Measurements from ENCODE around the gene P2RX4.
"Not testable (repeated sequence)": the region's sequence is repeated elsewhere in the genome, so short reads cannot be mapped to it uniquely, and the experiment has no call there.

P2RX4 gene

DNA sequence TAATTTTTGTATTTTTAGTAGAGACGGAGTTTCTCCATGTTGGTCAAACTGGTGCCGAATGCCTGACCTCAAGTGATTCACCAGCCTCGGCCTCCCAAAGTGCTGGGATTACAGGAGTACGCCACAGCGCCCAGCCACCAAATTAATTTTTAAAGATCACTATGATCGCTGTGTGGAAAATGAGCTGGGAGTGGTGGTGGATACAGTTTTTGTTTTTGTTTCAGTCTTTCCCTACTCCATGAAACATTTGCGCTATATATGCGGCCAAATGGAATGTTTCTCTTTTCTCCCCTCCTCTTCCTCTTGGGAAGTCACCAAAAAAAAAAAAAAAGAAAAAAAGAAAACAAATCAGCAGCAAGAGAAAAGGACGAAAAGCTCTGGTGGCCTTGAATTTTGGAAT lies 20.8 kb upstream of the P2RX4 start:
- DNase-seq, result no peak

DNA sequence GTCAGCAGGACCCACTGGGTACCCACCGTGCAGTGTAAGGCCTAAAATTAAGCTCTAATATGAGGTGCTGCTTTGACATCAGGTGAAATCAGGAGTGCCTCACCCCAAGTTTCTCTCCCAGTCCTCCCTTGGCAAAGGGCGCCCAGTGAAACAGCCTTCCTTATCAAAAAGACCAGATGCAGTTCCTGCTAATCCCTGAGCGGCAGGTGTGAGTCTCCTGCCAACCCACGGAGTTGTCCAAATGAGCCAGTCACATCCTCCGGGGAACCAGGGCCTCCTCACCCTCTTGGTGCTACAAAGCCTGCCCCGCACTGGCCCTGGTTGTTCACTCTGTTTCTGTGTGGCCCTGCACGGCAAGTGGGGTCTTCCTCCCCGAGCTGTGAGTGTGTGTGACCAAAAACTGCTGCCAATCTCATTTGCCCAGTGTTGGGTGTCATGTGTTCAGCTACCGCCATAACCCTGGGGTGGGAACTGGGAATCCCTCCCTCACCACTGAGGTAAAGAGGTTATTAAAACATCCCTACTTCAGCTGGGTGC lies 20.2 kb upstream of the P2RX4 start:
- DNase-seq, result no peak

DNA sequence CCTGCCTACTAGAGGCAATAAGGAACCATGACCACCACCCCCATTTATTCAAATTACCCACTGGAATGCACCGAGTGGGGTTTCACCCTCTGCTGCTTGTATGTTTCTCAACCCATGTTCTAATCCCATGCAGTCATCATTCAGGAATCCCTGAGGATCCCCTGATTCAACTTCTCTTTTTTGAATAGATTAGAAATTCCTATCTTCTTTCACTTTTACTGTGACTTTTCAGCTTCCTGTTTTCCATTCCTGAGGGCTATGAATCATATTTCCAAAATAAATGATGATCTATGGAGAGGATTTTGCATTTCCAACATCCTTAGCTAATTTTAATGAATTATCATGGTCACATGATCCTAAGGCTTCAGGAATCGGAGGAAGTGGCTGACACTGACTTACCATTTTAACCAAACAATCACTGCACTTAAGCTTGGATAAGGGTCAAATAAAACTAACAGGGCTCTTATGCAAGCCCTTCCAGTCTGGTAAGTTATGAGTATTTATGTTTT lies 19.4 kb upstream of the P2RX4 start:
- no peak for DNase-seq

DNA sequence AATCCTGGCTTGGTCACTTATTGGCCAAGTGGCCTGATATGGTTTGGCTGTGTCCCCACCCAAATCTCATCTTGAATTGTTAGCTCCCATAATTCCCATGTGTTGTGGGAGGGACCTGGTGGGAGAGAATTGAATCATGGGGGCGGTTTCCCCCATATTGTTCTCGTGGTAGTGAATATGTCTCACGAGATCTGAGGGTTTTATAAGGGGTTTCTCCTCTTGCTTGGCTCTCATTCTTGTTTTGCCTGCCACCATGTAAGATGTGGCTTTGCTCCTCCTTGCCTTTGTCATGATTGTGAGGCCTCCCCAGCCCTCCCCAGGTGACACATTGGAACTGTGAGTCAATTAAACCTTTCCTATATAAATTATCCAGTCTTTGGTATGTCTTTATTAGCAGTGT lies 18.8 kb upstream of the P2RX4 start:
- no peak for DNase-seq

DNA sequence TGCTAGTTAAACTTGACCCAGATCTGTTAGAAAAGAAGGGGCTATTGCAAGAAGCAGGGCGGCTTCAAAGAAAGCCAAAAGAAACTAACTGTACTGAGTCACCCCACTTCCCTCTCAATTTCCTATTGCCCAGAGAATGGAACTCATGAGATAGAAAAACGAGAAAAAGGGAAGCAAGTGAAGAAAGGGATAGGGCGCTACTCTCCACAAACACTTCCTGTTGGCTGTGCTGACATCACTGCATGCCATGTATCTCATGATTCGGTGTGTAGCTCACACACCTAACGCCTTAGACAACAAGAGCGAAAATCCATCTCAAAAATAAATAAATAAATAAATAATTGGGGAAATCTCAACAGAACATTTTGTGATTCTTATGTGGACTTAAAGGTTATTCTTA lies 13.0 kb upstream of the P2RX4 start:
- no peak for DNase-seq

DNA sequence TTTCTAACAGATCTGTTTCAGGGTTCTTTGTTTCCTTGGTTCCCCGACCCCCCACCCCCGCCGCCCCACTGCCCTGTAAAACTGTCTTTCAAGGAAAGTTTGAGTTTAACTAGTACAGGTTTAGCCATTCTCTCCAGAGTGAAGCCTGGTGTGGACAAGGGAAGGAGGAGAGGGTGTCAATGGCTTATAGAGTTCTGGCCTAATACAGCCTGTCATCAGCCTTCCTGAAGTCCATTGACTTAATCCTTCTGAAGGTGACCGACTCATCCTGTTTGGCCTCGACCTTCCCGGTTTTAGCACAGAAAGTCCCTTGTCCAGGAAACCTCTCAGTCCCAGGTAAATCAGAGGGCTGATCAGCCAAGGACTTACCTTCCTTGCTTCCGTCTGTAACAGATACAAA lies 11.0 kb upstream of the P2RX4 start:
- DNase-seq, result peak; percentile 52

DNA sequence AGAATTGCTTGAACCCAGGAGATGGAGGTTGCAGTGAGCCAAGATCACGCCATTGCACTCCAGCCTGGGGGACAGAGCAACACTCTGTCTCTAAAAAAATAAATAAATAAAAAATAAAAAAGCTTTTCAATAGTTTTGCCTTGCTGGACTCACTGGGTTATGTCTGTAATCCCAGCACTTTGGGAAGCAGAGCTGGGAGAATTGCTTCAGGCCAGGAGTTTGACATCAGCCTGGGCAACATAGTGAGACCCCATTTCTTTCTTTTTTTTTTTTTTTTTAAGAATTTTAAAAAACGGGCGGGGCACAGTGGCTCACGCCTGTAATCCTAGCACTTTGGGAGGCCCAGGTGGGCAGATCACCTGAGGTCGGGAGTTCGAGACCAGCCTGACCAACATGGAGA lies 8.8 kb upstream of the P2RX4 start:
- DNase-seq, result not testable (repeated sequence)

DNA sequence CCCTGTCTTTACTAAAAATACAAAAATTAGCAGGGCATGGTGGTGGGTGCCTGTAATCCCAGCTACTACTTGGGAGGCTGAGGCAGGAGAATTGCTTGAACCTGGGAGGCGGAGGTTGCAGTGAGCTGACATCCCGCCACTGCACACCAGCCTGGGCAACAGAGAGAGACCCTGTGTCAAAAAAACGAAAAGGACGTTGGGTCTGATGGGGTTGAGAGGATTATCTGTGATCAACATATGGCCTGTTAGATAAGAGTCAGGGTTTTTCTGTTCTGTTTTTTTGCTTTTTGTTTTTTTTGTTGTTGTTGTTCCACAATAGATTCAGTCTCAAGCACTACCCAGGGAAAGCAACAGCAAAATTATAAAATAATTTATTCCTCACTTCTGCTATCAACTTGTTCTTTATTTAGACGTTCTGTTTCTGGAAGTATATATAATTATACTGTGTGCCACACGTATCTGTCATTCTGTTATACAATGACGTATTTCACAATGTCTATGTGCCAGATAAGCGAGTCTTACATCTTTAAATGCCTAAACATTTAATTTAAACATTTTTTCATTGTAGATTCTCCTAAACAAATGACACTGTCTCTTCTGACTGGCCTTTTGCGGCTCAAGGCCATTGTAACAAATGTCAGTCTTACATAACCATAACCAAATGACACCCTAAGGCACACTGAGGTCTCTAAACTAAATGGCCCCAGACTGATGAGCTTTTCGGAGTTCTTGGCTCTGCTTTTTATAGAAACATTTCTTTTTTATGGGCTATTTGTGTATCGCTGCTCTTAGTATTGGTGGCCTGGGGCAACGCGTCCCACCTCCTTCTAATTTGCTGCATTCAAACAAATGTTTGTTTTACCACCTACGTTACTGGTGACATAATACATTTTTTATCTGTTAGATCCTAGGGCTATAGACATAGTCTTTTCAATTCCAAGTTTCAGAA lies 7.2 kb upstream of the P2RX4 start:
- DNase-seq, result no peak

DNA sequence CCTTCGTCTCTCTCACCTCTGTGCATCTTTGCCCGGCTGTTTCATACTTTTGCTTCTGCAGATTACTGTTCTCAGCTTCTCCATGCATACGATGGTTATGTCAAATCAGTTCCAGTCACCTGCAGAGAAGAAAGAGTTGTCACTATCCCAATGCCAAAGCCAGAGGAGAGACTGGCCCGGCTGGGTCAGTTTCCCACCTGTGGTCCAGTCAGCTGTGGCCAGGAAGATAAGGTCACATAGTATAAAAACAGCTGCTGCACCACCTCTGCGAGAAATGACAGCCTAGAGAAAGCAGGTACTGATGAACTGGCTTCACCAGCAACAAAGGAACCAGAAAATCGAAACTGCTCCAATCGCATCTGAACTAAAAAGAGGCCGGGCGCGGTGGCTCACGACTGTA lies 6.4 kb upstream of the P2RX4 start:
- no peak for DNase-seq

DNA sequence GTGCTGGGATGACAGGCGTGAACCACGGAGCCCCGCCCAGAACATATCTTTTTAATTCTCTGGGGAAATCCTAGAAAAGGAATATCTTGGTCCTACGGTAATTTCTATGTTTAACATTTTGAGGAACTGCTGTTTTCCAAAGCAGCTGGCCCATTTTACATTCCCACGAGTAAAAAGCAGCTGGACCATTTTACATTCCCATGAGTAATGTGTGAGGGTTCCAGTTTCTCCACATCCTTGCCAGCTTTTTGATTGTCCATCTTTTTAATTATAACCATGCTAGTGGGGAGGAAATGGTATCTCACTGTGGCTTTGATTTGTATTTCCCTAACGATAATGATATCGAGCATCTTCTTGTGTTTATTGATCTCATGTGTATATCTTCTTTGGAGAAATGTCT lies 4.4 kb upstream of the P2RX4 start:
- DNase-seq, result no peak

DNA sequence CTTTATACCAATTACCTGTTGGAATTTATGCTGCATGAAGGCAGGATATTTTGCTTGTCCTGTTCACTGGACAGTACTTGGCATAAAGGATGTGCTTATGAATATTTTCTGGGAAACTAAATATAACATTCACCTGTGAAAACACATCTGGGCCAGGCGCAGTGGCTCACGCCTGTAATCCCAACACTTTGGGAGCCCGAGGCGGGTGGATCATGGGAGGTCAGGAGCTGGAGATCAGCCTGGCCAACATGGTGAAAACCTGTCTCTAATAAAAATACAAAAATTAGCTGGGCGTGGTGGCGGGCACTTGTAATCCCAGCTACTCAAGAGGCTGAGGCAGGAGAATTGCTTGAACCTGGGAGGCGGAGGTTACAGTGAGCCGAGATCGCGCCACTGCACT lies 1.4 kb upstream of the P2RX4 start:
- not testable (repeated sequence) for DNase-seq

DNA sequence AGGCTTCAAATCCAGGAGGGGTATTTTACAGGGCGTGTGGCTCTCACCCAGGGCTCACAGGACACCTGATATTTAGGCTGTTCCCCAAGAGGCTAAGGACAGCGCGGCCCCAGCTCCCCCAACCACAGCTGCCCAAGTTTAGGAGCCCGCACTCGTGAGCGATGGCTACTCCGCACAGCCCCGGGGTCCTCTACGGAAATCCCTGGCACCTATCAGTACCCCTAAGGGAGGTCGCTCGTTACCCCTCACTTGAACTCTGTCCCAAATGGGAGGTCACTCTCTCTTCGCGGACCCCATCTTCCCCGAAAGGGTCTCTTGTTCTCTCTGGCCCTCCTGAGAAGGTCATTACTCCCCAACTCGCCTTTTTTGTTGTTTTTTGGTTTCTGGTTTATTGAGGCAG lies 708 bp upstream of the P2RX4 start:
- no peak for DNase-seq

DNA sequence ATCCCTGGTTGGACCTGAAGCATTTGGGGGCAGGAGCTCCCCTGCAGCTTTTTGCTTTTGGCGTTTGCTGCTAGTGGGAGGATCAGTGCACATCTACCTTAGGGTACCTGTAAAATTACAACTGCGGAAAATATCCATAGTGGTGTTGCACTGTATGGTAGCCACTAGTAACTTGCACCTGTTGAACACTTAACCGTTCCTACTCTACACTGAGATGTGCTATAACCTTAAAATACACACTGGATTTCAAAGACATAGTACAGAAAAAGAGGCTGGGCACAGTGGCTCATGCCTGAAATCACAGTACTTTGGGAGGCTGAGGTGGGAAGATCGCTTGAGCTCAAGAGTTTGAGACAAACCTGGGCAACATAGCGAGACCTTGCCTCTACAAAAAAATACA lies 2.9 kb downstream of the P2RX4 start:
- DNase-seq, result no peak

DNA sequence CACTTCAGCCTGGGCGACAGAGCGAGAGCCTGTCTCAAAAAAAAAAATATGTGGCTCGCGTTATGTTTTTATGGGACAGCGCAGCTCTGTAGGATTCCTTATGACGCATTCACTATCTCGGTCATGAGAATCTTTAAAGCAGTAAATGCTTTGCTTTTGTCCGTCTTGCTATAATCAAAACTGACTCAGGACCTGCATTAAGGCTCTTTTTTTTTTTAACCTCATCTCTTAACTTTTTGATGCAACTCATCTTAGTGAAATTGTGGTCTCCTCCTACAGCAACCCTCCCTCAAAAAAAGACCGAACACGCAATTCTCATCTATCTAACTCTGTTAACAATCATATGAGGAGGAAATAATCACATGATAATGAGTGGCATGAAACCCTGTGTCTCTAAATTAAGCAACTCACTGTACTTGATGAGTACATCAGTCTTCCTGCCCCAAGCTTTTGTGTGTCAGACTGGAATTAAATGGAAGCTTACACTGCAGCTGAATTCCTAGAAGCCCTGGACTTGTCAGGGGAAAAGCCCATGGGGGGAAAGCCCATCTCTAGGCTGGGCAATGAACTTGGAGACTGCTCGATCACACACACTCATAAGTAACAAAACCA lies 4.3 kb downstream of the P2RX4 start:
- DNase-seq, result no peak

DNA sequence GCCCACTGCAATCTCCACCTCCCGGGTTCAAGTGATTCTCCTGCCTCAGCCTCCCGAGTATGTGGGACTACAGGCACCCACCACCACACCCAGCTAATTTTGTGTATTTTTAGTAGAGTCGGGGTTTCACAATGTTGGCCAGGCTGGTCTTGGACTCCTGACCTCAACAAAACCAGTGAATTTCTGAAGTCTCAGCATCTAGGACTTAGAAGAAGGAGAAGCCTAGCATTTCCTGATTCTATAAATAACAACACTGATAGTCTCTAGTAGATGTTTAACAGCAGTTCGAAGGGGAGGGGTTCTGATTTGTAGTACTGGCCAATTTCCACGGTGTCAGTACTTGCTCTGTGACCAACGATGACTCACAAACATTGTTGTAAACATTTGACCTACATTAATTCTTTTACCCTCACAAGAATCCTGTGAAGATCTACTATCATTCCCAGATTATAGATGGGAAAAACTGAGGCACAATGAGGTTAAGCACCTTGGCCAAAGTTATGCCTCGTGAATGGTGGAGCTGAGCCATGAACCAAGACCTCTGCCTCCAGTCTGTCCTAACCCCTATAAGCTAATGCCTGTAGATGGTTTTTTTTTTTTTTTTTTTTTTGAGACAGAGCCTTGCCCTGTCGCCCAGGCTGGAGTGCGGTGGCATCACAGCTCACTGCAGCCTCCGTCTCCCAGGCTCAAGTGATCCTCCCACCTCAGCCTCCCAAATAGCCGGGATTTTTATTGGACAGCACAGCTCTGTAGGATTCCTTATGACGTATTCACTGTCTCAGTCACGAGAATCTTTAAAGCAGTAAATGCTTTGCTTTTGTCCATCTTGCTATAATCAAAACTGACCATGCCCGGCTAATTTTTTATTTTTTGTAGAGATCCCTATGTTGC lies 5.2 kb downstream of the P2RX4 start:
- no peak for DNase-seq

DNA sequence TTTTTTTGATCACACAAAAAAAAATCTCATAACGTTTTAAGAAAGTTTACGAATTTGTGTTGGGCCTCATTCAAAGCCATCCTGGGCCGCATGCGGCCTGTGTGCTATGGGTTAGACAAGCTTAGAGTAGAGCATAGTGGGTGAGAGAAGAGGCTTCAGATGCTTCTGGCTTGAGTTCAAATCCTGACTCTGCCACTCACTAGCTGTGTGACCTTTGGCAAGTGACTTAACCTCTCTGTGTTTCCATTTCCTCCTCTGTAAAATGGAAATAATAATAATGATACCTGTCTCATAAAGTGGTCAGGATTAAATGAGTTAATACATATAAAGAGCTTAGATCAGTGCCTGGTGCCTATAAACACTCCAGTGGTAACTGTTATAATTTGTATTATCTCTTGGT lies 6.2 kb downstream of the P2RX4 start:
- DNase-seq, result no peak

DNA sequence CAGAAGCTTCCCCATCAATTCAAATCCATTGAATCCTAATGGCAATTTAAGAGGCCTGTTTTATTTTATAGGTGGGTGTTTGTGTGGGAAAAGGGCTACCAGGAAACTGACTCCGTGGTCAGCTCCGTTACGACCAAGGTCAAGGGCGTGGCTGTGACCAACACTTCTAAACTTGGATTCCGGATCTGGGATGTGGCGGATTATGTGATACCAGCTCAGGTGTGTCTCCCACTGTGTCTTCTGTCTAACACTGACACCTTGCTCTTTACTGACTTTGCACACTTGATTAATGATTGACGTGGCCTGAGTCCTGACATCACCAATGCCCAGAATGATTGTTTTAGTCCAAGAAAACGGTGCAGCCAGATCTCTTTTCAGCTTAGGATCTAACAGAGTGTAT lies 7.1 kb downstream of the P2RX4 start:
- DNase-seq, result no peak

DNA sequence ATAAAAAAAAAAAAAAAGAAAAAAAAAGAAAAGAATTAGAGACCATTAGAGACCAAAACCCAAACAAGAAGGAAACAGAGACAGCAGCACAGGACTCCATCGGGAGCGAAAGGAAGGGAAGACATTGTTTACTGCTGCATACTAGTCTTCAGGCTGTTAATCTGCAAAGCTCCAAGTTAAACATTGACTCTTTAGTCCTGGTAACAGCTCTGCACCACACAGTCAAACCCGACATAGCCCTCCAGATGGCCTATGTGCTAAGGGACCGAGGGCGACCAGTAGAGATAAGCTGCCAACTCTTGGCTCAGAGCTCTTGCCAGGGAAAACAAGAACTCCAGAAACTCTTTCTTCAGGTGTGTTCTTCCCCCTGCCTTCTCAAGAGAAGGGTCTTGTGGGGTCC lies 7.8 kb downstream of the P2RX4 start:
- DNase-seq, result no peak

DNA sequence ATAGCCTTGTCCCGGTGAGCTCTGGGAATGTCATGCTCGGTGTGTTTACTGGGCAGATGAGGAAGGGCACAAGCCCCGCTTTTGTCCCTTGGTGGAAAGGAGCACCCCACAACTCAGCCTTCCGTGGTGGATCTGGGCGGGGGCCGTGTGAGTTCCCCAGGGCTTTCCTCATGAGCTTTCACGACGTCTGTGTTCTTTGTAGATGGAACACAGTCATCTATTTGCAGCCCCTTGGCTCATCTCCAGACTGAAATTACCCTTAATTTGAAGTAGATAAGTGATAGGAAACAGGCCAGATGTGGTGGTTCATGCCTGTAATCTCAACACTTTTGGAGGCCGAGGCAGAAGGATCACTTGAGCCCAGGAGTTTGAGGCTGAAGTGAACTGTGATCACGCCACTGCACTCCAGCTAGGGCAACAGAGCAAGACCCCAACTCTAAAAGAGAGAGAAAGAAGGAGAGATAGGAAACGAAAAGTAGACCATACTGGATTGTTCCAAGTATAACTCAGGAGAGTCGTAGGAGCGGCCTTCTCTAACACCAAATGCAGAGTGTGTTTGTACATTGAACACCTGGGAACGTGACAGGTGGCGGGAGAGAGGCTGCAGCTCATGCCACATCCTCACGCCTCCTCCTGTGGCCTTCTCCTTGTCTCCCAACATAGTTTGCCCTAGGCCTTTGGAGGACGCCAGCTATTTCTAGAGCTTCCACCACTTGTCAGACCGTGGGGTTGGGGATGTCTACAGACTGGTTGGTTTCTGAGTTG lies 8.8 kb downstream of the P2RX4 start:
- no peak for DNase-seq

DNA sequence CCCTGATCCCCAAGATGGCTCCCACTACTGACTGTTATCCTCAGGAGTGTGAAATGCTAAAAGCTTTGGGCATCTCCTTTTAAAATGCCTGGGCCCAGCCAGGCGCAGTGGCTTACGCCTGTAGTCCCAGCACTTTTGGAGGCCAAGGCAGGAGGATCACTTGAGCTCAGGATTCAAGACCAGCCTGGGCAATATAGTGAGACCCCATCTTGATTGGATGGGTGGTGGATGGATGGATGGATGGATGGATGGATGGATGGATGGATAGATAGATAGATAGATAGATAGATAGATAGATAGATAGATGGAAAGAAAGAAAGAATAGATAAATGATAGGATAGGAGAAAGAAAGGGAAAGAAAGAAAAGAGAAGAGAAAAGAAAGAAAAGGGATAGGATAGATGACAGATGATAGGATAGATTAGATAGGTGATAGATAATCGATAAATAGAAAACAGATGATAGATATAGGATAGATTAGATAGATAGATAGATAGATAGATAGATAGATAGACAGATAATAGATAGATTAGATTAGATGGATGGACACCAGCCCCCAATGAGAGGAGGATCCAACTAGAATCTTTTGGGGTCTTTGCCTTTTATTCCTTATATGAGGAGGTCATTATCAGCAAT lies 9.5 kb downstream of the P2RX4 start:
- DNase-seq, result no peak

DNA sequence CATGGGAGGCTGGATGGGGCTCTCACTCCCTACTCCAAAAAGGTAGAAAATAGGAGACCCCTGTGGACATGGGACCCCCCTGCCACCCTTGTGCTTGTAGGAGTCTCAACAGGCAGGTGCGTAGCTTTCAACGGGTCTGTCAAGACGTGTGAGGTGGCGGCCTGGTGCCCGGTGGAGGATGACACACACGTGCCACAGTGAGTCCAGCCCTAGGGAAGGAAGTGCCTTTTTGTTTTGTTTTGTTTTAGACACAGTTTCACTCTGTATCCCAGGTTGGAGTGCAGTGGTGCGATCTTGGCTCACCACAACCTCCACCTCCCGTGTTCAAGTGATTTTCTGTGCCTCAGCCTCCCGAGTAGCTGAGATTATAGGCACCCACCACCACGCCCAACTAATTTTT lies 12.9 kb downstream of the P2RX4 start:
- no peak for DNase-seq

Measured in islet precursor cell (in vitro differentiated cells).